Keratinocyte (primary cell): ENCODE results near the gene PAX5. TPM values are rescaled to one million over a fixed set of nuclear protein-coding genes. Genes with fewer than 3 reads are reported as not detected.

Source experiments
- DNase-seq: peaks from one replicate; pipeline ENCODE4 v3.0.0-alpha.2; 2011; ENCODE audit warnings: low read depth, missing footprints, low spot score
- FAIRE-seq: peaks from 2 replicates; lab custom pipeline; 2011; peaks lifted over from hg19 to GRCh38; lab: Jason Lieb, UNC
- H2AFZ ChIP-seq: 2 replicates; pipeline ENCODE4 v1.6.0; 2012; ENCODE audit warnings: low read length, control low read depth, inconsistent platforms; ENCODE audit not compliant: control insufficient read depth
- H3K27ac ChIP-seq: 2 replicates; pipeline ENCODE4 v1.5.1; 2011; ENCODE audit warnings: low read length; ENCODE audit not compliant: control insufficient read depth, insufficient read depth
- H3K27me3 ChIP-seq: 3 replicates; pipeline ENCODE4 v1.6.0; 2011; ENCODE audit warnings: low read length; ENCODE audit not compliant: control insufficient read depth, insufficient read depth; ENCODE audit errors: extremely low read depth
- H3K36me3 ChIP-seq, 2 experiments: 2 replicates in 1 of 2; 3 replicates in 1 of 2; pipeline ENCODE4 v1.5.1; 2011; ENCODE audit warnings: low read length in 2 of 2, mild to moderate bottlenecking in 1 of 2; ENCODE audit not compliant: control insufficient read depth in 2 of 2, insufficient read depth in 2 of 2; ENCODE audit errors: extremely low read depth in 1 of 2
- H3K4me1 ChIP-seq: 3 replicates; pipeline ENCODE4 v1.5.1; 2011; ENCODE audit warnings: low read length; ENCODE audit not compliant: control insufficient read depth, insufficient read depth; ENCODE audit errors: extremely low read depth
- H3K4me2 ChIP-seq: 3 replicates; pipeline ENCODE4 v1.6.0; 2011; ENCODE audit warnings: low read depth, low read length; ENCODE audit not compliant: control insufficient read depth, insufficient read depth; ENCODE audit errors: extremely low read depth
- H3K4me3 ChIP-seq, 3 experiments: fragments of 200-600 bp in 1 of 3; sonication (generic) in 1 of 3; 2 replicates in 2 of 3; 3 replicates in 1 of 3; pipeline ENCODE4 v1.5.1; 2011 to 2016; ENCODE audit warnings: low read length in 3 of 3, mild to moderate bottlenecking in 3 of 3, control low read depth in 2 of 3, inconsistent platforms in 1 of 3, low read depth in 1 of 3, mixed read lengths in 1 of 3, mixed run types in 1 of 3, moderate library complexity in 1 of 3; ENCODE audit not compliant: control insufficient read depth in 2 of 3, insufficient read depth in 2 of 3; ENCODE audit errors: extremely low read depth in 1 of 3
- H3K79me2 ChIP-seq: 2 replicates; pipeline ENCODE4 v1.6.0; 2012; ENCODE audit warnings: low read length; ENCODE audit not compliant: control insufficient read depth, insufficient read depth
- H3K9ac ChIP-seq: 3 replicates; pipeline ENCODE4 v1.6.0; 2011; ENCODE audit warnings: low read length; ENCODE audit not compliant: control insufficient read depth, insufficient read depth; ENCODE audit errors: extremely low read depth
- H3K9me1 ChIP-seq: 3 replicates; pipeline ENCODE4 v1.6.0; 2011; ENCODE audit warnings: low read length; ENCODE audit not compliant: control insufficient read depth, insufficient read depth; ENCODE audit errors: extremely low read depth
- H3K9me3 ChIP-seq: 2 replicates; pipeline ENCODE4 v1.5.1; 2012; ENCODE audit warnings: low read depth, low read length; ENCODE audit not compliant: control insufficient read depth
- H4K20me1 ChIP-seq: 3 replicates; pipeline ENCODE4 v1.6.0; 2011; ENCODE audit warnings: low read length; ENCODE audit not compliant: control insufficient read depth, insufficient read depth; ENCODE audit errors: extremely low read depth
- CTCF ChIP-seq, 3 experiments: IDR thresholded peaks in 1 of 3; conservative IDR thresholded peaks in 1 of 3; optimal IDR thresholded peaks in 1 of 3; 2 replicates in 2 of 3; 3 replicates in 1 of 3; pipeline versions ENCODE3 to v1.5.1; 2011; ENCODE audit warnings: low read length in 3 of 3, mild to moderate bottlenecking in 3 of 3, moderate library complexity in 2 of 3, control low read depth in 1 of 3, inconsistent platforms in 1 of 3; ENCODE audit not compliant: insufficient read depth in 2 of 3; ENCODE audit errors: extremely low read depth in 1 of 3
- EZH2 ChIP-seq: IDR thresholded peaks from one replicate; pipeline ENCODE4 v1.6.1; 2012; ENCODE audit warnings: inconsistent platforms, mild to moderate bottlenecking, low read length, moderate library complexity
- dilution Hi-C: fragments of 300-500 bp; cut with MboI; formaldehyde crosslinking; loops from one replicate; pipeline ENCODE4 v1.7.0; 2020; ENCODE audit warnings: low sequenced_read_pairs; ENCODE audit not compliant: extremely low pct_ligation_motif_present
- polyA plus RNA-seq, 5 experiments: library from polyadenylated mRNA; depleted of rRNA in 3 of 5; stranded (reverse) in 3 of 5; stranded (forward) in 1 of 5; unstranded in 1 of 5; fragments of >200 nt; gene quantifications; 1 replicate in 1 of 5; 2 replicates in 3 of 5; 3 replicates in 1 of 5; pipeline versions ENCODE4 v1.2.1 to v1.2.3, GENCODE V29; 2011 to 2012; ENCODE audit warnings: missing spikeins in 2 of 5, low read depth in 1 of 5, low replicate concordance in 1 of 5

PAX5 gene
- polyA plus RNA-seq, 1 donor (not counting 4 experiments of a cell fraction or from before 2014, with no cell fraction given) = not detected

- no peaks in the 10 kb centered on the region for H3K9me1 ChIP-seq
- dilution Hi-C loops = no loop called here
- H3K4me1 ChIP-seq = no peaks in the 10 kb centered on the region
- H2AFZ ChIP-seq = no peak overlapping the region
- no peaks in the 10 kb centered on the region for H3K79me2 ChIP-seq
- no peak overlapping the region for H3K4me3 ChIP-seq
- H3K9ac ChIP-seq = no peak overlapping the region
- TF ChIP-seq EZH2 (no peak), CTCF (optimal IDR thresholded peaks at IDR 0.05 in 1 of 3, IDR thresholded peaks at IDR 0.05 in 1 of 3, conservative IDR thresholded peaks at IDR 0.05 in 1 of 3; ENCODE audit: extremely low read depth in 1 of 3, insufficient read depth in 2 of 3, low read length in 3 of 3) (no peak)
- no peaks in the 10 kb centered on the region for H3K9me3 ChIP-seq
- H3K36me3 ChIP-seq = no peaks in the 10 kb centered on the region
- no peaks in the 10 kb centered on the region for H4K20me1 ChIP-seq
- DNase-seq (no peak), FAIRE-seq (no peak)
- no peak overlapping the region for H3K27ac ChIP-seq
- no peak overlapping the region for H3K4me2 ChIP-seq
- H3K27me3 ChIP-seq = peaks cover 22% of the 10 kb centered on the region
These were observed 196.3 kb downstream of the PAX5 start for GRCh38 chr9:36837431-36838405.

- H3K9me3 ChIP-seq = no peaks in the 10 kb centered on the region
- H3K27ac ChIP-seq = no peak overlapping the region
- H3K4me1 ChIP-seq = no peaks in the 10 kb centered on the region
- no peak overlapping the region for H2AFZ ChIP-seq
- no peaks in the 10 kb centered on the region for H3K9me1 ChIP-seq
- DNase-seq = no peak
- H3K4me3 ChIP-seq = no peak overlapping the region
- no peaks in the 10 kb centered on the region for H4K20me1 ChIP-seq
- TF ChIP-seq EZH2 (no peak), CTCF (optimal IDR thresholded peaks at IDR 0.05 in 1 of 3, IDR thresholded peaks at IDR 0.05 in 1 of 3, conservative IDR thresholded peaks at IDR 0.05 in 1 of 3; ENCODE audit: extremely low read depth in 1 of 3, insufficient read depth in 2 of 3, low read length in 3 of 3) (no peak)
- H3K27me3 ChIP-seq = peaks cover 21% of the 10 kb centered on the region
- no peaks in the 10 kb centered on the region for H3K36me3 ChIP-seq
- no peaks in the 10 kb centered on the region for H3K79me2 ChIP-seq
- H3K4me2 ChIP-seq = no peak overlapping the region
- dilution Hi-C loops = no loop called here
- no peak overlapping the region for H3K9ac ChIP-seq
- FAIRE-seq = no peak
These were observed 197.6 kb downstream of the PAX5 start for GRCh38 chr9:36836486-36836885.
